Glutamatergic neuron (in vitro differentiated cells): ENCODE data around the gene TRAF4. TPM values are rescaled to one million over a fixed set of nuclear protein-coding genes. Genes with fewer than 3 reads are reported as not detected.
"Not testable (repeated sequence)": the region's sequence is repeated elsewhere in the genome, so short reads cannot be mapped to it uniquely, and the experiment has no call there.

Source experiments
- DNase-seq: peaks from one replicate; pipeline ENCODE4 v3.0.0; 2022
- H3K27ac Mint-ChIP-seq: one replicate; pipeline ENCODE4 v1.8.0; 2020; ENCODE audit warnings: mild to moderate bottlenecking, mixed read lengths, inconsistent platforms; ENCODE audit not compliant: unreplicated experiment
- H3K27me3 Mint-ChIP-seq: one replicate; pipeline ENCODE4 v1.8.0; 2020; ENCODE audit warnings: mild to moderate bottlenecking, moderate library complexity, mixed read lengths, inconsistent platforms; ENCODE audit not compliant: unreplicated experiment
- H3K36me3 Mint-ChIP-seq: one replicate; pipeline ENCODE4 v1.8.0; 2020; ENCODE audit warnings: mild to moderate bottlenecking, mixed read lengths, inconsistent platforms; ENCODE audit not compliant: unreplicated experiment
- H3K4me1 Mint-ChIP-seq: one replicate; pipeline ENCODE4 v1.8.0; 2020; ENCODE audit warnings: mild to moderate bottlenecking, low read depth, mixed read lengths, inconsistent platforms; ENCODE audit not compliant: unreplicated experiment
- H3K4me3 Mint-ChIP-seq: one replicate; pipeline ENCODE4 v1.8.0; 2020; ENCODE audit warnings: mild to moderate bottlenecking, mixed read lengths, inconsistent platforms; ENCODE audit not compliant: unreplicated experiment
- H3K9me3 Mint-ChIP-seq: one replicate; pipeline ENCODE4 v1.8.0; 2020; ENCODE audit warnings: mild to moderate bottlenecking, moderate library complexity, mixed read lengths, inconsistent platforms; ENCODE audit not compliant: unreplicated experiment
- total RNA-seq: library from RNA; stranded (reverse); fragmentation: NEBNext Ultra II Directional; extraction: Animal tissue kit (Norgen Biotek cat#: 25700); gene quantifications from one replicate; pipeline ENCODE4 v1.2.1, GENCODE V29; 2021; ENCODE audit not compliant: unreplicated experiment
- TF ChIP-seq, protein P1 (sequence below): fragments of 200-600 bp; sonication (generic); IDR thresholded peaks from one replicate; pipeline ENCODE4 v1.5.0; 2021; ENCODE audit not compliant: partially characterized antibody, unreplicated experiment

Gene TRAF4
- total RNA-seq, 1 donor from 2014 or later = 373 TPM

DNA sequence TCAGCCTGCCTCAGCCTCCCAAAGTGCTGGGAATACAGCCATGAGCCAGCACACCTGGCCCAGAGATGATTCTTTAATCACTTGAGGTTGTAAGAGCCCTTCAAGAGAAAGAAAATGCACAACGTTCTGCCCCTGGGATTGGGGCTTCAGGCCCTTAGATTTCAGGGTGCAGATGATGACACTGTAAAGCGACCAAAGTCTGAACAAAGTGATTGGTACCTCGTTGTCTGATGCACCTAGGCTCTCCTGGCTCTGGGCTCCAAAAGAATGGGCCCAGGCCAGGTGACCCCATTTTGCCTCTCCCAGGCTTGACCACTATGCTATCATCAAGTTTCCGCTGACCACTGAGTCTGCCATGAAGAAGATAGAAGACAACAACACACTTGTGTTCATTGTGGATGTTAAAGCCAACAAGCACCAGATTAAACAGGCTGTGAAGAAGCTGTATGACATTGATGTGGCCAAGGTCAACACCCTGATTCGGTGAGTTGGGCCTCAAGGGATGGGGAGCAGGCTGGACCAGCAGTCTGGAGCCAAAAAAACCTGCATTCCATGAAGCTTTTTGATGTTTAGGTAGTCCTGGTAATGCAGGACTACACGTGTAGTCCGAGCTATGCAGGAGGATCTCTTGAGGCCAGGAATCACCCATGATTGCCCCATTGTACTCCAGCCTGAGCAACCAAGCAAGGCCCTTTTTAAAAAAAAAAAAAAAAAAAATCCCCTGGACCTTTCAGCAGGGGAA lies 21.2 kb upstream of the TRAF4 start:
- no peak overlapping the region for H3K27ac Mint-ChIP-seq
- H3K4me1 Mint-ChIP-seq = peaks cover 29% of the 10 kb centered on the region
- no peak overlapping the region for H3K4me3 Mint-ChIP-seq
- no peak for DNase-seq
- peaks cover 26% of the 10 kb centered on the region for H3K27me3 Mint-ChIP-seq
- H3K36me3 Mint-ChIP-seq = peaks cover 8% of the 10 kb centered on the region
- TF ChIP-seq, protein P1, sequence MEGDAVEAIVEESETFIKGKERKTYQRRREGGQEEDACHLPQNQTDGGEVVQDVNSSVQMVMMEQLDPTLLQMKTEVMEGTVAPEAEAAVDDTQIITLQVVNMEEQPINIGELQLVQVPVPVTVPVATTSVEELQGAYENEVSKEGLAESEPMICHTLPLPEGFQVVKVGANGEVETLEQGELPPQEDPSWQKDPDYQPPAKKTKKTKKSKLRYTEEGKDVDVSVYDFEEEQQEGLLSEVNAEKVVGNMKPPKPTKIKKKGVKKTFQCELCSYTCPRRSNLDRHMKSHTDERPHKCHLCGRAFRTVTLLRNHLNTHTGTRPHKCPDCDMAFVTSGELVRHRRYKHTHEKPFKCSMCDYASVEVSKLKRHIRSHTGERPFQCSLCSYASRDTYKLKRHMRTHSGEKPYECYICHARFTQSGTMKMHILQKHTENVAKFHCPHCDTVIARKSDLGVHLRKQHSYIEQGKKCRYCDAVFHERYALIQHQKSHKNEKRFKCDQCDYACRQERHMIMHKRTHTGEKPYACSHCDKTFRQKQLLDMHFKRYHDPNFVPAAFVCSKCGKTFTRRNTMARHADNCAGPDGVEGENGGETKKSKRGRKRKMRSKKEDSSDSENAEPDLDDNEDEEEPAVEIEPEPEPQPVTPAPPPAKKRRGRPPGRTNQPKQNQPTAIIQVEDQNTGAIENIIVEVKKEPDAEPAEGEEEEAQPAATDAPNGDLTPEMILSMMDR = no peak
- peaks cover 24% of the 10 kb centered on the region for H3K9me3 Mint-ChIP-seq

- H3K36me3 Mint-ChIP-seq = peaks cover 8% of the 10 kb centered on the region
- DNase-seq = no peak
- no peak overlapping the region for H3K4me3 Mint-ChIP-seq
- H3K27me3 Mint-ChIP-seq = peaks cover 29% of the 10 kb centered on the region
- H3K27ac Mint-ChIP-seq = peak overlapping the region; percentile 53
- TF ChIP-seq, protein P1 = no peak
- peaks cover 27% of the 10 kb centered on the region for H3K4me1 Mint-ChIP-seq
- peaks cover 26% of the 10 kb centered on the region for H3K9me3 Mint-ChIP-seq
Observed at GRCh38 chr17:28723159-28723835, 20.5 kb upstream of the TRAF4 start.

DNA sequence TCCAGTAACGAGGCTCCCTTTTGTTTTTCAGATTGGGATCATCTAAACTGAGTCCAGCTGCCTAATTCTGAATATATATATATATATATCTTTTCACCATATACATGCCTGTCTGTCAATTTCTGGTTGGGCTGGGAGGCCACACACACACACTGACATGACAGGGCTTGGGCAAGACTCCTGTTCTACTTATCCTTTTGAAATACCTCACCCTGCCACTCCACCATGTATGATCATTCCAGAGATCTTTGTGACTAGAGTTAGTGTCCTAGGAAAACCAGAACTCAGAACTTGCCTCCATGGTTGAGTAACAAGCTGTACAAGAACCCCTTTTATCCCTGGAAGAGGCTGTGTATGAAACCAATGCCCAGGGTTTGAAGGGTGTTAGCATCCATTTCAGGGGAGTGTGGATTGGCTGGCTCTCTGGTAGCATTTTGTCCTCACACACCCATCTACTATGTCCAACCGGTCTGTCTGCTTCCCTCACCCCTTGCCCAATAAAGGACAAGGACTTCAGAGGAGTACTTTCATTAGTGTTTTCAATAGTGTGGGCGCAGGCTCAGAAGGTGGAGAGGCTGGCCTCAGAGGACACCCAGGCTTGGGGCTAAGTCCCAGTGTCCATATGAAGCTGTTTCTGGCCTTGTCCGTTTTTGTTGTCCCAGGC lies 19.8 kb upstream of the TRAF4 start:
- DNase-seq, H3K36me3 Mint-ChIP-seq: not testable (repeated sequence)
- H3K9me3 Mint-ChIP-seq = peaks cover 24% of the 10 kb centered on the region
- H3K27ac Mint-ChIP-seq = peak overlapping the region; percentile 91
- H3K4me1 Mint-ChIP-seq = peaks cover 24% of the 10 kb centered on the region
- H3K27me3 Mint-ChIP-seq = peaks cover 29% of the 10 kb centered on the region
- peak overlapping the region; percentile 94 for H3K4me3 Mint-ChIP-seq

- TF ChIP-seq, protein P1 = no peak
- H3K4me1 Mint-ChIP-seq = peaks cover 22% of the 10 kb centered on the region
- peaks cover 26% of the 10 kb centered on the region for H3K27me3 Mint-ChIP-seq
- peaks cover 8% of the 10 kb centered on the region for H3K36me3 Mint-ChIP-seq
- H3K9me3 Mint-ChIP-seq = peaks cover 22% of the 10 kb centered on the region
- H3K4me3 Mint-ChIP-seq = peak overlapping the region; percentile 94
- DNase-seq = no peak
- peak overlapping the region; percentile 91 for H3K27ac Mint-ChIP-seq
Observed at GRCh38 chr17:28724500-28725165, 19.2 kb upstream of the TRAF4 start.

DNA sequence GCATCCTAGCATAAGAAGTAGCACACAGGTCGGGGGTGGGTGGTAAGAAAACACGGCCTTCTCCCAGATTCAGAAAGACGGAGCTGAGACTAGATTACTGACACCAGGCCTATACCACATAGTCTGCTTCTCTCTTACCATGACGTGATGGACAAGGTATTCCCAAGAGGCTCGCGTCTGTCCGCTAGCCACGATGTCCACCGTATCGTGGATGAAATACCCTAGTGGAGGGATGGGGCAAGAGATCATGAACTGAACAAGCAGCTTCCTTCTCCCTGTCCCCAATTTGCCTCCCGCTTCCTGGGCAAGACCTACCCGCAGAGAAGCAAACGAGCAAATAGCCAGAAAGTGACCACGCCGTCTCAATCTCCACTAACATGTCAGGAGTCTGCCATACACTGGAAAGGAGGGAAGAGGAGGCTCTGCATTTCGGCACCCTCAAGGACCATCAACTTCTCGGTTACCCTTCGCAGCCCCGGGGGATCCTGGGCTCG lies 18.6 kb upstream of the TRAF4 start:
- H3K4me3 Mint-ChIP-seq = peak overlapping the region; percentile 94
- H3K27me3 Mint-ChIP-seq = peaks cover 23% of the 10 kb centered on the region
- peaks cover 22% of the 10 kb centered on the region for H3K4me1 Mint-ChIP-seq
- H3K9me3 Mint-ChIP-seq = peaks cover 24% of the 10 kb centered on the region
- peak overlapping the region; percentile 91 for H3K27ac Mint-ChIP-seq
- DNase-seq = no peak
- TF ChIP-seq, protein P1 = no peak
- peaks cover 8% of the 10 kb centered on the region for H3K36me3 Mint-ChIP-seq
